ENCODE results near the gene GTPBP10.

Gene GTPBP10

DNA sequence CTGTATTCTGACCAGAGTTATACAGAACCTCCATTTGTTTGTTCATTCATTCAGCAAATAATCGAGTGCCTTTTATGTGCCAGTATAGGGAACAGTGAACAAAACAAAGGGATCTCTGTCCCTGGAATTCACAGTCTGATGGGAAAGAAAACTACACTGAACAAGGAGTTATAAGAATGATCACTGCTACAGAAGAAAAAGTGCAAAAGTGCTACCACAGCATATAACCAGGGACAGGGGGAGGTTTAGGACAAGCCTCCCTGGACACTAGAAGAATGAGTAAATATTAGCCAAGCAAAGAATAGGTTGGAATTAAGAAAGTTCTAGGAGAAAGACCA lies 60.9 kb downstream of the GTPBP10 start:
- Histone ChIP-seq H3K27ac (ENCODE audit: low read depth, low read length) (no peak overlapping the region), H3K9ac (ENCODE audit: low read depth, low read length) (no peak overlapping the region), H3K4me3 (ENCODE audit: low read length) (no peak overlapping the region), H3K27me3 (ENCODE audit: insufficient read depth, low read length) (peaks cover under 1% of the 10 kb centered on the region; the same call in 1 of the 2 replicates), H3K9me3 (ENCODE audit: insufficient read depth, low read depth, low read length) (no peaks in the 10 kb centered on the region), H3K36me3 (ENCODE audit: insufficient read depth, low read length) (peaks cover 57% of the 10 kb centered on the region), H3K4me1 (ENCODE audit: insufficient read depth, low read length) (peaks cover 7% of the 10 kb centered on the region; the same call in 1 of the 2 replicates)
- 100% methylated on average over 1 of the region's 1 CpG for WGBS

DNA sequence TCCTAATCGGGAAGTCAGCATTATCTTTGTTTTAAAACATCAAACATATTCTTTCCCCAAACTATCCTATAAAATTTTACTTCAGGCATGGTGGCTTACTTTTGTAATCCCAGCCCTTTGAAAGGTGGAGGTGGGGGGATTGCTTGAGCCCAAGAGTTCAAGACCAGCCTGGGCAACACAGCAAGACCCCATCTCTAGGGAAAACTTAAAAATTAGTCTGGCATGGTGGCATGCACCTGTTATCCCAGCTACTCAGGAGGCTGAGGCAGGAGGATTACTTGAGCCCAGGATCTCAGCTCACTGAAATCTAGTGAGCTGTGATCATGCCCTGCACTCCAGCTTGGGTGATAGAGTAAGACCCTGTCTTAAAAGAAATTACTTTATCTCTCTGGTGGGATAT lies 61.6 kb downstream of the GTPBP10 start:
- no peak overlapping the region for H3K4me3 ChIP-seq (ENCODE audit: low read length)
- H3K27me3 ChIP-seq (ENCODE audit: insufficient read depth, low read length) = no peaks in the 10 kb centered on the region
- H3K9me3 ChIP-seq (ENCODE audit: insufficient read depth, low read depth, low read length) = no peaks in the 10 kb centered on the region
- no peak overlapping the region for H3K9ac ChIP-seq (ENCODE audit: low read depth, low read length)
- 78% methylated on average over 1 of the region's 1 CpG for WGBS
- H3K27ac ChIP-seq (ENCODE audit: low read depth, low read length) = no peak overlapping the region
- peaks cover 5% of the 10 kb centered on the region; the same call in 1 of the 2 replicates for H3K4me1 ChIP-seq (ENCODE audit: insufficient read depth, low read length)
- H3K36me3 ChIP-seq (ENCODE audit: insufficient read depth, low read length) = peaks cover 63% of the 10 kb centered on the region

DNA sequence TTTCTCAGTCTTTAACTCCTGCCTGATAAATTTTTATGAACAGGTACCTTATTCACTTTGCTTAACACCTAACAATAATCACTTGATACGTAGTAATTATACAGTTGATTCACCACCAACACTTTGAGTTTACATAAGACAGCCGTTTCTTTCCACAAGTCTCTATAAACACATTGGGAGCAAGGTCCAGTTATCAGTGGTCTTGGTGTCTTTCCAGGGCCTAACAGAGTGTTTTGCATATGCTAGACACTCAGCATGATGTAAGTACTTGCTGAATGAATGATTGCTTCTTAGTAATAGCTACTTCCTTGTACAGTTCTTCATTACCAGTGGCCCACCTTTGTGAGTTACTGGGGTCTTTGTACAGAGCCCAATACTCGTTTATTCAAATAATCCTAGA lies 63.2 kb downstream of the GTPBP10 start:
- Histone ChIP-seq H3K4me3 (ENCODE audit: low read length) (no peak overlapping the region), H3K36me3 (ENCODE audit: insufficient read depth, low read length) (peaks cover 78% of the 10 kb centered on the region), H3K27me3 (ENCODE audit: insufficient read depth, low read length) (no peaks in the 10 kb centered on the region), H3K9ac (ENCODE audit: low read depth, low read length) (no peak overlapping the region), H3K9me3 (ENCODE audit: insufficient read depth, low read depth, low read length) (no peaks in the 10 kb centered on the region), H3K4me1 (ENCODE audit: insufficient read depth, low read length) (no peaks in the 10 kb centered on the region), H3K27ac (ENCODE audit: low read depth, low read length) (no peak overlapping the region)
- 99% methylated on average over 3 of the region's 3 CpGs for WGBS

DNA sequence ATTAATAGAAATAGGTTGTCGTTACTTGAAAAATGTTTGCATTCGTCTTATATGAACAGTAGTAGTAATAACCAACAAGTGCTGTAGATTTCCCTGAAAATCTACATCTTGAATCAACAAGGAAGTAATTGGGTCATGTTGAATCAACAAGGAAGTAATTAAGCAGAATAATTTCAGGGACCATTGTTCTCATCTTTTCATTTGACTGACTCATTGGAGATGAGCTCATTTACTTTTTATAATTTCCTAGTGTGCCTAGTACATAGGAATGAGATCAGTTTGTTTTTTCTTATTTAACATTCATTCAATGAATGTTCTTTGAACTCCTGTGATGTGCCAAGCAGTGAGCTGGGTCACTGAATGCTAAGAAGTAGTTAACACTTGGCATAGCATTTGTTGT lies 65.0 kb downstream of the GTPBP10 start:
- Histone ChIP-seq H3K9ac (ENCODE audit: low read depth, low read length) (no peak overlapping the region), H3K9me3 (ENCODE audit: insufficient read depth, low read depth, low read length) (no peaks in the 10 kb centered on the region), H3K27ac (ENCODE audit: low read depth, low read length) (no peak overlapping the region), H3K4me3 (ENCODE audit: low read length) (no peak overlapping the region), H3K4me1 (ENCODE audit: insufficient read depth, low read length) (no peaks in the 10 kb centered on the region), H3K27me3 (ENCODE audit: insufficient read depth, low read length) (no peaks in the 10 kb centered on the region), H3K36me3 (ENCODE audit: insufficient read depth, low read length) (peaks cover 64% of the 10 kb centered on the region)
- WGBS = 100% methylated on average over 2 of the region's 2 CpGs

DNA sequence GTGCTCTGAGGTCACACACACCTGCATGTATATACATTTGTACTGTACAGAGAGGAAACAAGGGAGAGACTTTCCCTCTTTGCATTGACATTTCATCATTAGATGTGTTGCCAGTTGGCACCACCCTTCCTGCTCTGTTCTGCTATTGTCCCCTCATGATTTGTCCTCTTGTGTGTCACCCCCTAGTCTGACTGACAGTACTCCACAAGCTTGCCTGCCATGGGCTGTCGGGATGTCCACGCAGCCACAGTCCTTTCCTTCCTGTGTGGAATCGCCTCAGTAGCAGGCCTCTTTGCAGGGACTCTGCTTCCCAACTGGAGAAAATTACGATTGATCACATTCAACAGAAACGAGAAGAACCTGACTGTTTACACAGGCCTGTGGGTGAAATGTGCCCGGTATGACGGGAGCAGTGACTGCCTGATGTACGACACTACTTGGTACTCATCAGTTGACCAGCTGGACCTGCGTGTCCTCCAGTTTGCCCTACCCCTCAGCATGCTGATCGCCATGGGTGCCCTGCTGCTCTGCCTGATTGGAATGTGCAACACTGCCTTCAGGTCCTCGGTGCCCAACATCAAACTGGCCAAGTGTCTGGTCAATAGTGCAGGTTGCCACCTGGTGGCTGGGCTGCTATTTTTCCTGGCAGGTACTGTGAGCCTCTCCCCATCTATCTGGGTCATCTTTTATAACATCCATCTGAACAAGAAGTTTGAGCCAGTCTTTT lies 66.1 kb downstream of the GTPBP10 start:
- Histone ChIP-seq H3K9ac (ENCODE audit: low read depth, low read length) (no peak overlapping the region), H3K36me3 (ENCODE audit: insufficient read depth, low read length) (peaks cover 53% of the 10 kb centered on the region), H3K4me1 (ENCODE audit: insufficient read depth, low read length) (no peaks in the 10 kb centered on the region), H3K27me3 (ENCODE audit: insufficient read depth, low read length) (no peaks in the 10 kb centered on the region), H3K27ac (ENCODE audit: low read depth, low read length) (no peak overlapping the region), H3K4me3 (ENCODE audit: low read length) (no peak overlapping the region), H3K9me3 (ENCODE audit: insufficient read depth, low read depth, low read length) (no peaks in the 10 kb centered on the region)
- 93% methylated on average over 11 of the region's 11 CpGs for WGBS

DNA sequence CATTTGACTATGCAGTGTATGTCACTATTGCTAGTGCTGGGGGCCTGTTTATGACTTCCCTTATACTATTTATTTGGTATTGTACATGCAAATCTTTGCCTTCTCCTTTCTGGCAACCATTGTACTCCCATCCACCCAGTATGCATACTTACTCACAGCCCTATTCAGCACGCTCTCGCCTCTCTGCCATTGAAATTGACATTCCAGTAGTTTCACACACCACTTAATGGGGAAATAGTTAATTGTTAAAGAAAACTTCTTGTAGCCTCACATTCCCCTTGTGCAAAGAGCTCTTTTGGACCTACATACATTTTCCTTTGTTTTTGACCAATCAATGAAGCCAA lies 66.6 kb downstream of the GTPBP10 start:
- Histone ChIP-seq H3K36me3 (ENCODE audit: insufficient read depth, low read length) (peaks cover 47% of the 10 kb centered on the region), H3K4me3 (ENCODE audit: low read length) (no peak overlapping the region), H3K9ac (ENCODE audit: low read depth, low read length) (no peak overlapping the region)

DNA sequence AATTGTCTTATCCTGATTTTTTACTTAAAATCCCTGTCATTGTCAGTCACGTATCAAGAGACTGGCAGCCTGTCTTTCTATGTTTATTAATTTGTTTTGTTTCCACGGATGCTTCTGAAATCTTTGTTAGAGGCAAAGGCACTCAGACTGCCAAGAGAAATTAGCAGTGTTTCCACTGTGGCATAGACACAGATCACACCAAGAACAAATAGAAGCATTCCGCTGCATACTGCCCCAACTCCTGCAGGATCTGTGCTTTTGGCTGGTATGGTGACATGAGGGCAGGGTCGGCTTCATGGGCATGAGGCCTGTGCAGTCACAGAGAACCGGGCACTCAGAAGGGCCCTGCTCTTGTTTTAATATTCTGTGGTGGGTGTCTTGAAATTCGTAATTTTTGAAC lies 75.1 kb downstream of the GTPBP10 start:
- H3K4me3 ChIP-seq (ENCODE audit: low read length) = no peak overlapping the region
- no peak overlapping the region for H3K27ac ChIP-seq (ENCODE audit: low read depth, low read length)
- no peaks in the 10 kb centered on the region for H3K27me3 ChIP-seq (ENCODE audit: insufficient read depth, low read length)
- H3K36me3 ChIP-seq (ENCODE audit: insufficient read depth, low read length) = no peaks in the 10 kb centered on the region
- WGBS = 95% methylated on average over 6 of the region's 6 CpGs
- H3K9ac ChIP-seq (ENCODE audit: low read depth, low read length) = no peak overlapping the region
- H3K4me1 ChIP-seq (ENCODE audit: insufficient read depth, low read length) = no peaks in the 10 kb centered on the region
- peaks cover 6% of the 10 kb centered on the region for H3K9me3 ChIP-seq (ENCODE audit: insufficient read depth, low read depth, low read length)

More for the DNA sequence above, 66.6 kb downstream of the GTPBP10 start:
- no peaks in the 10 kb centered on the region for H3K27me3 ChIP-seq (ENCODE audit: insufficient read depth, low read length)
- H3K27ac ChIP-seq (ENCODE audit: low read depth, low read length) = no peak overlapping the region
- WGBS = 81% methylated on average over 2 of the region's 2 CpGs
- H3K4me1 ChIP-seq (ENCODE audit: insufficient read depth, low read length) = no peaks in the 10 kb centered on the region
- no peaks in the 10 kb centered on the region for H3K9me3 ChIP-seq (ENCODE audit: insufficient read depth, low read depth, low read length)

DNA sequence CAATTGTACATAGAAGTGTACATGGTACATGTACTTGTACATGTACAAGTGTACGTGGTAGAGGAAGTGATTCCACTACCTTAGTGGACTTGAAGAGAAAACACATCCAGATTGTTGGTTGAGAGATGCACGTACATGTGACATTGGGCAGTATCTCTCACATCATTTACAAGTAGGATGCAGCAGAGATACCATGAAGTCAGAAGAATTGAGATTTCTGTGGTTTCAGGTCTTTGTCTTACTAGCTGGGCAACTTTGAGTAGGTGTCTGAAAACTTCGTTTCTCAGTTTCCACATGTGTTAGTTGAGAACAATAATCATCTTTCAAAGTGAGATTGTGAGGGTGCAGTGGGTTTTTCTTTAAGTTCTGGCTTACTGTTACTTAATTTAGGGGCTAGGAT lies 78.2 kb downstream of the GTPBP10 start:
- Histone ChIP-seq H3K4me3 (ENCODE audit: low read length) (no peak overlapping the region), H3K9me3 (ENCODE audit: insufficient read depth, low read depth, low read length) (peaks cover 6% of the 10 kb centered on the region), H3K9ac (ENCODE audit: low read depth, low read length) (no peak overlapping the region), H3K27me3 (ENCODE audit: insufficient read depth, low read length) (no peaks in the 10 kb centered on the region), H3K27ac (ENCODE audit: low read depth, low read length) (no peak overlapping the region), H3K4me1 (ENCODE audit: insufficient read depth, low read length) (no peaks in the 10 kb centered on the region), H3K36me3 (ENCODE audit: insufficient read depth, low read length) (no peaks in the 10 kb centered on the region)
- 86% methylated on average over 3 of the region's 3 CpGs for WGBS

DNA sequence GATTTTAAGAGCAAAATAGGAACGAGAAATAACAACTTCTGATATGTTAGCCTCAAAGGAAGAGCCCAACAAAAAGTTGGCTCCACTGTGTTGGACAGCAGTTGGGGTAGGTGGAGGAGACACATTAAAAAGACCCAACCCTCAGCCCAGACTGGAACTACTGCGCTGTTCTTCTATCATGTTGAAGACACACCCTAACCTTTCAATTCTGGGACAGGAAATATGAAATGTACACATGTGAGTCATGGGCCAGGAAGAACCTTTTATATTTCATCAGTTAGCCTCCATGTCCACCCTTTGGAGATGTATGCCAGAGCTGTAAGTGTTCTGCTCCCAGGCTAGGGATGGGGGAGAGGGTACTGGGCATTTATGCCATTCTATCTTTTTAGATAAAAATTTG lies 78.9 kb downstream of the GTPBP10 start:
- 91% methylated on average over 2 of the region's 2 CpGs for WGBS
- H3K36me3 ChIP-seq (ENCODE audit: insufficient read depth, low read length) = no peaks in the 10 kb centered on the region
- H3K4me1 ChIP-seq (ENCODE audit: insufficient read depth, low read length) = no peaks in the 10 kb centered on the region
- no peak overlapping the region for H3K27ac ChIP-seq (ENCODE audit: low read depth, low read length)
- no peak overlapping the region for H3K4me3 ChIP-seq (ENCODE audit: low read length)
- H3K9me3 ChIP-seq (ENCODE audit: insufficient read depth, low read depth, low read length) = peaks cover 6% of the 10 kb centered on the region
- no peaks in the 10 kb centered on the region for H3K27me3 ChIP-seq (ENCODE audit: insufficient read depth, low read length)
- no peak overlapping the region for H3K9ac ChIP-seq (ENCODE audit: low read depth, low read length)

DNA sequence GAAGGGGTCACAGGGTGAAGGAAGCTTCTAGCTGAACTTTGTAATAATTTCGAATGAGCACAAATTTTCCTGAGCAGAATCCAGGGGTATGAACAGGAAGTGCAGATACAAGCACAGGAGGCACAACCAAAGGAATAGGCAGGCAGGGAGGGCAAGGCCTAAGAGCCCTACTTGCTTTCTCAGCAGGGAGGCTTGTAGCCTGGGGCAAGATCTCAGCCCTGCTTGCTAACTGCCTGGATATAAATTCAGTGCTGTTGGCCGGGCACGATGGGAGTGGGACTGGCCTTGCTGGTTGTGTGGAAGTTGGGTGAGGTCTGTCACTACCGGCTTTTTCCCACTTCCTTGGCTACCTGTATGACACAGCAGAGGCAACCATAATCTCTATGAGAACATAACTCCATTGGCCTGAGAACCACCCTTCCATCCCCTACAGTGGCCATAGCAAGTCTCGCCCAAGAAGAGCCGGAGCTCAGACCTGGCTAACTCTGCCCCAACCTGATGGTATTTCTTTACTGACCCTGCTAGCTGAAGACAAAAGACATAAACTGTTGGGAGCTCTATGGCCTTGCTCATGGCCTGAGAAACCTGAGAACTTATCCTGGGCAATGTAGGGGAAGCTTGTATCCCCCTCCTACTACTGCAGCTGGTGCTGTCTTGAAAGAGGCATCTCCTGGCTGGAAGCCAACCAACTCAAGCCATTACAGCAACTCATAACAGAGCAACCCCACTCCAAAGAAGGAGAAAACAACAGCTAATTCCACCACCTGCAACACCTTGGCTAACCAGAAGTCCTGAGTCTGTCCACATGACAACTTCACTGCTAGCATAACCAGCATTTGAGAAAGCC lies 84.3 kb downstream of the GTPBP10 start:
- H3K4me1 ChIP-seq (ENCODE audit: insufficient read depth, low read length) = no peaks in the 10 kb centered on the region
- no peak overlapping the region for H3K27ac ChIP-seq (ENCODE audit: low read depth, low read length)
- no peaks in the 10 kb centered on the region for H3K27me3 ChIP-seq (ENCODE audit: insufficient read depth, low read length)
- 80% methylated on average over 6 of the region's 6 CpGs for WGBS
- no peak overlapping the region for H3K9ac ChIP-seq (ENCODE audit: low read depth, low read length)
- no peaks in the 10 kb centered on the region for H3K36me3 ChIP-seq (ENCODE audit: insufficient read depth, low read length)
- no peak overlapping the region for H3K4me3 ChIP-seq (ENCODE audit: low read length)
- peaks cover 26% of the 10 kb centered on the region for H3K9me3 ChIP-seq (ENCODE audit: insufficient read depth, low read depth, low read length)

DNA sequence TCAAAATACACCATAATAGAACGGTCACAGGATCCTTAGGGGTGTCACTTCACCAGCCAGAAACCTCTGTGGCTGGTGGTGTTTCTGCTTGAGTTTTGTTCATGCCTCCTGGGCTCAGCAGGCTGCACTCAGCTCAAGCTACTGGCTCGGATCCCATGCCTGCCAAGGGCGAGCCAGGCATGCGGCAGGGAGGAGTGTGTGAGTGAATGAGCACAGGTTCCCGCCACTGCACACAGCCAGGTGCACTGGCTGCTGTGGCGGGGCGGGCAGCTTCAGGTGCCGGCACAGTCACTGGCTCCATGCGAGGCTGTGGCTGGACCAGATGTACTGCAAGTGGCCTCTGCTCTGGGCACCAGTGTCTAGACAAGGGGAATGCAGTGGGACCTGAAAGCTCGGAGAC lies 86.2 kb downstream of the GTPBP10 start:
- H3K36me3 ChIP-seq (ENCODE audit: insufficient read depth, low read length) = no peaks in the 10 kb centered on the region
- 87% methylated on average over 10 of the region's 10 CpGs for WGBS
- peaks cover 26% of the 10 kb centered on the region for H3K9me3 ChIP-seq (ENCODE audit: insufficient read depth, low read depth, low read length)
- H3K4me1 ChIP-seq (ENCODE audit: insufficient read depth, low read length) = no peaks in the 10 kb centered on the region
- no peak overlapping the region for H3K4me3 ChIP-seq (ENCODE audit: low read length)
- H3K27me3 ChIP-seq (ENCODE audit: insufficient read depth, low read length) = no peaks in the 10 kb centered on the region
- H3K27ac ChIP-seq (ENCODE audit: low read depth, low read length) = no peak overlapping the region
- H3K9ac ChIP-seq (ENCODE audit: low read depth, low read length) = no peak overlapping the region
